ENCODE results near the gene TFAP2D. TPM values are rescaled to one million over a fixed set of nuclear protein-coding genes. Genes with fewer than 3 reads are reported as not detected.
A peak's percentile ranks its signal among the peaks of the same experiment; 100 is the strongest.

Gene TFAP2D
- total RNA-seq, 1 donor from 2014 or later: not detected

DNA sequence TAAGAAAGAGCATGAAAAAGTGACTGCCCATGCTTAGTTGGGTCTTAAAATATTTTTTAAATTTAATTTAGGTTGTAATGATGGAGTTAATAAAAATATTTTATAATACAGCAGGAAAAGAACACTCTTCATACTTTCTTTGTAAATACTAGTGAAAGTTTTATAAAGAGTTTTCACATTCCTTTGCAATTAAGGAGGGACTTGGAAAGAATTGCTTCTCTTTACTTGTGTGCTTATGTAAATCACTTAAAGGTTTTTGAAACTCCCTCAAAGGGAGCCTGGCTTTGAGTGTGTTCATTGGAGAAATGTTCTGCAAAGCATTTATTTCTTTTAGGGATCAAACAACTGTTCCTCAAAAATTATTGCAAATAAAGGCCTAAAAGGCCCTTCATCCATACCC is 93.7 kb downstream of the TFAP2D start:
- ChIA-PET CTCF (no interaction called here), POLR2A (no interaction called here)
- Mint-ChIP-seq H3K9me3 (peaks cover 8% of the 10 kb centered on the region), H3K4me3 (no peak overlapping the region), H3K4me1 (no peaks in the 10 kb centered on the region), H3K27me3 (no peaks in the 10 kb centered on the region), H3K36me3 (ENCODE audit: low read depth) (no peaks in the 10 kb centered on the region), H3K27ac (no peak overlapping the region)
- intact Hi-C loops (cut with micrococcal nuclease): no loop called here
- DNase-seq (no peak), ATAC-seq (ENCODE audit: low read depth) (no peak)
- TF ChIP-seq, protein P1, sequence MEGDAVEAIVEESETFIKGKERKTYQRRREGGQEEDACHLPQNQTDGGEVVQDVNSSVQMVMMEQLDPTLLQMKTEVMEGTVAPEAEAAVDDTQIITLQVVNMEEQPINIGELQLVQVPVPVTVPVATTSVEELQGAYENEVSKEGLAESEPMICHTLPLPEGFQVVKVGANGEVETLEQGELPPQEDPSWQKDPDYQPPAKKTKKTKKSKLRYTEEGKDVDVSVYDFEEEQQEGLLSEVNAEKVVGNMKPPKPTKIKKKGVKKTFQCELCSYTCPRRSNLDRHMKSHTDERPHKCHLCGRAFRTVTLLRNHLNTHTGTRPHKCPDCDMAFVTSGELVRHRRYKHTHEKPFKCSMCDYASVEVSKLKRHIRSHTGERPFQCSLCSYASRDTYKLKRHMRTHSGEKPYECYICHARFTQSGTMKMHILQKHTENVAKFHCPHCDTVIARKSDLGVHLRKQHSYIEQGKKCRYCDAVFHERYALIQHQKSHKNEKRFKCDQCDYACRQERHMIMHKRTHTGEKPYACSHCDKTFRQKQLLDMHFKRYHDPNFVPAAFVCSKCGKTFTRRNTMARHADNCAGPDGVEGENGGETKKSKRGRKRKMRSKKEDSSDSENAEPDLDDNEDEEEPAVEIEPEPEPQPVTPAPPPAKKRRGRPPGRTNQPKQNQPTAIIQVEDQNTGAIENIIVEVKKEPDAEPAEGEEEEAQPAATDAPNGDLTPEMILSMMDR (IDR thresholded peaks at IDR 0.05): no peak

DNA sequence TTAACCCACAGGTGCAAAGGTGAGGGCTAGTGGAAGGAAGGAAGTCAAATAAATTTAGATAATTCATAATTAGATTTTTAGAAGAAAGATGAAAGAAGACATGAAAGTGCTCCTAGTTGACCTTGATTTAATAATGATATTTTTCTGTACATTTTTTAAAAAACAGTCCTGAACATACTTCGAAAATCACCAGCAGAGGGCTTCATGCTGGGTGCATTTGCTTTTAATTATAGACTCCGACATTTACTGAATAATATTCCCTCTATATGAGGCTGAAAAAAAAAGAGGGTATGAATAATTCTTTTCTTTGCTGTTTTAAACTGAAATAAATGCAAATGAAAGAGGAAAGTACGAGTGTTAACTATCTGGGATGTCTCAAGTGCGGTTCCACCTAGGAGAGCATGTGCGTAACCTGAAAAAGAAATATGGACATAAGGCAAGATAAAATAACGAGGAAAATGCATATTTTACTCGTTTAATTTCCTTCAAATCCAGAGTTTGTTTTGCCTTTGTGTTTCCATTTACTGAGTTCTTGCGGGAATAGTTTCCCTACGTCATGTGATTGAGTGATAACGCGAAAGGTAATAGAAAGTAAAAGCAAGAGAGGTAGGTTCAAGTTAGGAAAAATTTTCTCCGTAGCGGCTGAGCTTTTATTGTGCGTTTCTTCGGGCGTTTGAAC is 102.2 kb downstream of the TFAP2D start:
- no peak for DNase-seq
- CTCF ChIA-PET: interaction anchor here (0.9 to 1.0 kb wide), 2 partner anchors 535 to 1205 kb away, joined by 3 to 8 read pairs; no protein-coding TSS in a partner anchor
- no peaks in the 10 kb centered on the region for H3K9me3 Mint-ChIP-seq
- H3K4me3 Mint-ChIP-seq: peak overlapping the region; percentile 87
- POLR2A ChIA-PET: no interaction called here
- intact Hi-C loops (cut with micrococcal nuclease): loop anchor here (1.0 to 10.0 kb wide), 5 partner anchors 937 to 1234 kb away; no protein-coding TSS in a partner anchor
- no peak overlapping the region for H3K27ac Mint-ChIP-seq
- peaks cover 15% of the 10 kb centered on the region for H3K4me1 Mint-ChIP-seq
- no peaks in the 10 kb centered on the region for H3K36me3 Mint-ChIP-seq (ENCODE audit: low read depth)
- no peak for ATAC-seq (ENCODE audit: low read depth)
- peaks cover 45% of the 10 kb centered on the region for H3K27me3 Mint-ChIP-seq
- TF ChIP-seq, protein P1 (IDR thresholded peaks at IDR 0.05): no peak

DNA sequence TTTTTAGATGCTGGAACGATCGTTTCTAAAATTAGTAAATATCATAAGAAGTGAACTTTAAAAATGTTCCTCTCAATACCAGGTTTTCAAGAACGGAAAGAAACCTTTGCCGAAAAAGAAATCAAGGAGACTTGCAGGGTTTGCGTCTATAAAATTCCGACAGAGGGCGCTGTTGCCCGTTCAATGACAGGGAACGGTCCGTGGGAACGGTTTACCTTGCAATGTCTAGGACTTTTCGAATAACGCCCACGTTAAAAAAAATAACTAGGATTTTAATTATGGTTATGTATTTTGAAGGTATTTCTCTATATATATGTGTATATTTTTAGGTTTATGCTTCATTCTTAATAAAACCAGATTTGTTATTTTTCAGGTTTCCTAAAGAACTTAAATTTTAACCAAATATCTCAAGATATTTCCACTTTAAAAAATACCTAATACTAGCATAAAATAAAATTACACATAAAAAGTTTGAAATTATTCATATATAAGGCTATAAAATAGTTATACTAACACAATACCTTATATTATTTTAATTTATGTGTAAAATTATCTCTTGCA is 102.9 kb downstream of the TFAP2D start:
- CTCF ChIA-PET: interaction anchor here (0.9 to 1.2 kb wide), 3 partner anchors 534 to 1204 kb away, joined by 3 to 8 read pairs (median 3); no protein-coding TSS in a partner anchor
- no peak overlapping the region for H3K27ac Mint-ChIP-seq
- H3K36me3 Mint-ChIP-seq (ENCODE audit: low read depth): no peaks in the 10 kb centered on the region
- TF ChIP-seq, protein P1 (IDR thresholded peaks at IDR 0.05): no peak
- peaks cover 52% of the 10 kb centered on the region for H3K27me3 Mint-ChIP-seq
- intact Hi-C loops (cut with micrococcal nuclease): loop anchor here (1.0 to 10.0 kb wide), 5 partner anchors 936 to 1233 kb away; no protein-coding TSS in a partner anchor
- H3K4me1 Mint-ChIP-seq: peaks cover 19% of the 10 kb centered on the region
- POLR2A ChIA-PET: no interaction called here
- H3K4me3 Mint-ChIP-seq: peak overlapping the region; percentile 87
- ATAC-seq (ENCODE audit: low read depth) (peak; percentile 31), DNase-seq (no peak)
- no peaks in the 10 kb centered on the region for H3K9me3 Mint-ChIP-seq

DNA sequence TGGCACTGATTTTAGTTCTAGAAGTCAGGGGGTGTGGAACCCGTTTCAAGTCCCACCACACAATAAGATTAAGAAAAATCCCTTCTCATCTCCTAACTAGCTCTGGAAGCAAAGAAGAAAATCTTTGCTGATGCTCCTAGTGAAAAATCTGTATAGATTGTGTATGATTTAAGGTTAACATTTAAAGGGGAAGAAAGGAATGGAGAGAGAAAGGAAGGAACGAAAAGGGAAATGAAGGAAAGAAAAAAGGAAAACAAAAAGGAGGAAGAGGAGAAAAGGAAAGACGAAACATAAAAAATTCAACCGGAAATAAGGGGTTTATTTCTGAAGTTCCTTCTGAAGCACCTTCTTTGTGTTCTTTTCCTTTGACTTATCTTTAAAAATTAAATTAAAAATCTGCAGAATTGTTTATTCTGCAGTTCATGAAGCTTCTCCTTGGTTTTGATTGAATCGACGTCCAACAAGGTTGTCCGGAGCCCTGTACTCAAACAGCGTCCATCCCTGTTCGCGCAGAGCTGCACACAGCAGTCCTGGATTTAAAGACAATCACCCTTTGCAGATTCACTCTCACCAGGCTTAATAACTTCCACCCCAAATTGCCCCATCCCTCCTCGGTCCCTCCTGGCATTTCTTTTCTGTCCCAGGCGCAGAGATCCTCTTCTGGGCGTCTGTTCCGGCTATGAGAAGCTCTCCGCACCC is 103.8 kb downstream of the TFAP2D start:
- TF ChIP-seq, protein P1 (IDR thresholded peaks at IDR 0.05): no peak
- POLR2A ChIA-PET: no interaction called here
- no peak overlapping the region for H3K27ac Mint-ChIP-seq
- no peaks in the 10 kb centered on the region for H3K9me3 Mint-ChIP-seq
- peaks cover 22% of the 10 kb centered on the region for H3K4me1 Mint-ChIP-seq
- peaks cover 58% of the 10 kb centered on the region for H3K27me3 Mint-ChIP-seq
- no peak overlapping the region for H3K4me3 Mint-ChIP-seq
- ATAC-seq (ENCODE audit: low read depth) (no peak), DNase-seq (no peak)
- H3K36me3 Mint-ChIP-seq (ENCODE audit: low read depth): no peaks in the 10 kb centered on the region
- CTCF ChIA-PET: interaction anchor here (0.7 to 1.4 kb wide), 3 partner anchors 937 to 1204 kb away, joined by 3 to 7 read pairs (median 3); no protein-coding TSS in a partner anchor
- intact Hi-C loops (cut with micrococcal nuclease): loop anchor here (1.0 to 10.0 kb wide), 5 partner anchors 935 to 1232 kb away; no protein-coding TSS in a partner anchor

DNA sequence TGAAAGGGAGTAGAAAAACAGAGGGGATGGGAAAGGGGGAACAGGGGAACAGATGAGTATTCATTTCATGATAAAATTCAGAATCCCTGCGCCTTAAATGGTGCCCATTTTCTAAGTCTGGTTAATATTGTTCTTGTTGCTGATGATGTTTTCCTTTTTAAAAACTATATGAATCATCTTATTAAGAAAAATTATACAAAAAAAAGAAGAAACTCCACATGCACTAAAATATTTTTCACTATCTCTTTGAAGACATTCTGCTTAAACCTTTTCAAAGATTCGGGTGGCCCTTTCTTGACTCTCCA is 104.3 kb downstream of the TFAP2D start:
- ATAC-seq (ENCODE audit: low read depth): no peak

More for the DNA sequence above, 104.3 kb downstream of the TFAP2D start:
- intact Hi-C loops (cut with micrococcal nuclease): loop anchor here (5.0 to 10.0 kb wide), 2 partner anchors 935 to 1037 kb away; no protein-coding TSS in a partner anchor
- Mint-ChIP-seq H3K27me3 (peaks cover 63% of the 10 kb centered on the region), H3K36me3 (ENCODE audit: low read depth) (no peaks in the 10 kb centered on the region), H3K4me3 (no peak overlapping the region), H3K9me3 (no peaks in the 10 kb centered on the region), H3K27ac (no peak overlapping the region), H3K4me1 (peaks cover 22% of the 10 kb centered on the region)
- CTCF ChIA-PET: interaction anchor here (1.2 to 1.4 kb wide), 2 partner anchors 1202 to 1203 kb away, joined by 3 to 7 read pairs; no protein-coding TSS in a partner anchor
- TF ChIP-seq, protein P1 (IDR thresholded peaks at IDR 0.05): no peak
- no peak for DNase-seq
- POLR2A ChIA-PET: no interaction called here

Data from activated B cell treated with CpG ODN at 0.5 μM for 24 hours (primary cell).